ENCODE measurements around the gene EHD4.

The EHD4 gene

GRCh38 chr15:41942886-41943285, 29.5 kb downstream of the EHD4 start:
- no peak for DNase-seq (ENCODE audit: low read depth, low spot score)
- no peak overlapping the region for H3K4me3 ChIP-seq (ENCODE audit: low read depth, low read length)
- no peak for TF ChIP-seq CTCF (IDR thresholded peaks at IDR 0.05; ENCODE audit: insufficient read depth, low read length, missing control alignments)
- ChIA-PET POLR2A (interaction anchor here (0.6 kb wide), 1 partner anchor 443 kb away, joined by 3 read pairs; no protein-coding TSS in a partner anchor), CTCF (interaction anchor here (0.8 to 1.8 kb wide), 5 partner anchors 9 to 108 kb away, joined by 3 to 7 read pairs (median 5); no protein-coding TSS in a partner anchor)

- POLR2A ChIA-PET = interaction anchor here (1.5 kb wide), 1 partner anchor 31 kb away, joined by 5 read pairs; the partner anchor contains the start of gene EHD4
- no peak for DNase-seq (ENCODE audit: low read depth, low spot score)
- no peak for TF ChIP-seq CTCF (IDR thresholded peaks at IDR 0.05; ENCODE audit: insufficient read depth, low read length, missing control alignments)
- CTCF ChIA-PET = interaction anchor here (1.3 to 1.8 kb wide), 3 partner anchors 12 to 48 kb away, joined by 4 to 7 read pairs (median 5); no protein-coding TSS in a partner anchor
- no peak overlapping the region for H3K4me3 ChIP-seq (ENCODE audit: low read depth, low read length)
These were observed 30.5 kb downstream of the EHD4 start for GRCh38 chr15:41941644-41942415.

- TF ChIP-seq CTCF (IDR thresholded peaks at IDR 0.05; ENCODE audit: insufficient read depth, low read length, missing control alignments) = no peak
- ChIA-PET CTCF (interaction anchor here (1.1 kb wide), 1 partner anchor 9 kb away, joined by 3 read pairs; no protein-coding TSS in a partner anchor), POLR2A (interaction anchor here (1.0 to 1.5 kb wide), 3 partner anchors 10 to 32 kb away, joined by 4 to 6 read pairs (median 5); partner anchors contain the start of gene EHD4)
- H3K4me3 ChIP-seq (ENCODE audit: low read depth, low read length) = no peak overlapping the region
- no peak for DNase-seq (ENCODE audit: low read depth, low spot score)
These were observed 31.9 kb downstream of the EHD4 start for GRCh38 chr15:41940441-41940857.

- ChIA-PET POLR2A (interaction anchor here (1.0 to 1.5 kb wide), 3 partner anchors 10 to 32 kb away, joined by 4 to 6 read pairs (median 5); partner anchors contain the start of gene EHD4), CTCF (interaction anchor here (1.1 kb wide), 1 partner anchor 9 kb away, joined by 3 read pairs; no protein-coding TSS in a partner anchor)
- no peak for DNase-seq (ENCODE audit: low read depth, low spot score)
These were observed 32.4 kb downstream of the EHD4 start for GRCh38 chr15:41939986-41940385.

GRCh38 chr15:41937568-41937923, 34.8 kb downstream of the EHD4 start:
- CTCF ChIA-PET = interaction anchor here (0.9 kb wide), 1 partner anchor 12 kb away, joined by 4 read pairs; no protein-coding TSS in a partner anchor
- POLR2A ChIA-PET = no interaction called here
- no peak overlapping the region for H3K4me3 ChIP-seq (ENCODE audit: low read depth, low read length)
- DNase-seq (ENCODE audit: low read depth, low spot score) = no peak
- TF ChIP-seq CTCF (IDR thresholded peaks at IDR 0.05; ENCODE audit: insufficient read depth, low read length, missing control alignments) = no peak

More at GRCh38 chr15:41939986-41940385, 32.4 kb downstream of the EHD4 start:
- no peak for TF ChIP-seq CTCF (IDR thresholded peaks at IDR 0.05; ENCODE audit: insufficient read depth, low read length, missing control alignments)
- H3K4me3 ChIP-seq (ENCODE audit: low read depth, low read length) = no peak overlapping the region
